HCT116 (cell line): Measurements from ENCODE around the gene ACCS. TPM values are rescaled to one million over a fixed set of nuclear protein-coding genes. Genes with fewer than 3 reads are reported as not detected.

Source experiments
- ATAC-seq: fragments of 200-7000 bp; cut with Tn5 transposase; 2 replicates; pipeline ENCODE4 v1.9.1; 2020; ENCODE audit warnings: mild to moderate bottlenecking, moderate library complexity
- BruUV-seq: library from RNA; stranded (reverse); fragments of 400-500 nt; replicated peaks from 2 replicates; lab custom pipeline; 2021; lab: Mats Ljungman, UMichigan
- CTCF ChIA-PET: fragments of 300-600 bp; sonication (Branson Sonifier 250); formaldehyde crosslinking; loops from one replicate; lab custom pipeline; 2021; ENCODE audit warnings: antibody characterized with exemption; lab: Charles Lee
- POLR2A ChIA-PET: fragments of 300-600, 350-600 bp; sonication (Branson Sonifier 250); formaldehyde crosslinking; loops from one replicate; lab custom pipeline; 2021; ENCODE audit warnings: antibody characterized with exemption; lab: Charles Lee
- RAD21 ChIA-PET, 2 experiments: fragments of 300-600 bp; sonication (Branson Sonifier 250); formaldehyde crosslinking; loops; one replicate each; lab custom pipeline; 2023; ENCODE audit warnings: low total read pairs in 2 of 2; ENCODE audit not compliant: uncharacterized antibody in 2 of 2, unreplicated experiment in 2 of 2, low non-redundant PET in 1 of 2; lab: Charles Lee
- DNase-seq: peaks from one replicate; pipeline ENCODE4 v3.0.0-alpha.2; 2010; ENCODE audit warnings: low read depth, low spot score
- H2AFZ ChIP-seq: fragments of 200-600 bp; shearing (Covaris generic), sonication (generic); 2 replicates; pipeline ENCODE4 v1.6.1; 2017; ENCODE audit warnings: low read depth, mixed run types, mixed read lengths, antibody characterized with exemption, low read length; ENCODE audit not compliant: poor library complexity, severe bottlenecking
- H3K27ac ChIP-seq: 2 replicates; pipeline ENCODE4 v1.5.1; 2012; ENCODE audit warnings: low read depth, low read length
- H3K27me3 ChIP-seq: fragments of 200-600 bp; sonication (generic); 2 replicates; pipeline ENCODE4 v1.6.1; 2016; ENCODE audit warnings: mixed run types, low read length, mixed read lengths; ENCODE audit not compliant: insufficient read depth
- H3K36me3 ChIP-seq, 2 experiments: fragments of 200-500 bp in 1 of 2; fragments of 200-600 bp in 1 of 2; sonication (Bioruptor generic) in 1 of 2; sonication (generic) in 1 of 2; 2 replicates each; pipeline versions ENCODE4 v1.5.1 to v1.6.1; 2014 to 2016; ENCODE audit warnings: low read length in 2 of 2, inconsistent platforms in 1 of 2, mixed read lengths in 1 of 2, mixed run types in 1 of 2; ENCODE audit not compliant: insufficient read depth in 2 of 2, control insufficient read depth in 1 of 2
- H3K4me1 ChIP-seq, 2 experiments: fragments of 200-600 bp in 1 of 2; sonication (generic) in 1 of 2; 2 replicates each; pipeline versions ENCODE4 v1.5.1 to v1.6.1; 2012 to 2017; ENCODE audit warnings: low read length in 2 of 2, inconsistent platforms in 1 of 2, mild to moderate bottlenecking in 1 of 2, mixed read lengths in 1 of 2, mixed run types in 1 of 2, moderate library complexity in 1 of 2; ENCODE audit not compliant: insufficient read depth in 2 of 2, control insufficient read depth in 1 of 2
- H3K4me2 ChIP-seq: fragments of 200-600 bp; sonication (generic); 2 replicates; pipeline ENCODE4 v1.6.1; 2017; ENCODE audit warnings: mixed run types, low read length, mixed read lengths
- H3K4me3 ChIP-seq, 2 experiments: fragments of 200-600 bp in 1 of 2; sonication (generic) in 1 of 2; replicated peaks in 1 of 2; 2 replicates each; pipeline ENCODE4 v1.5.1; 2011 to 2016; ENCODE audit warnings: low read length in 2 of 2, control low read depth in 1 of 2, low read depth in 1 of 2, mild to moderate bottlenecking in 1 of 2, mixed read lengths in 1 of 2, mixed run types in 1 of 2
- H3K79me2 ChIP-seq: fragments of 200-600 bp; sonication (generic); 2 replicates; pipeline ENCODE4 v1.6.1; 2017; ENCODE audit warnings: mild to moderate bottlenecking, mixed run types, low read length, moderate library complexity, mixed read lengths; ENCODE audit not compliant: insufficient read depth
- H3K9ac ChIP-seq: fragments of 200-600 bp; sonication (generic); 2 replicates; pipeline ENCODE4 v1.6.1; 2016; ENCODE audit warnings: low read length, mixed read lengths
- H3K9me2 ChIP-seq: fragments of 200-600 bp; sonication (generic), shearing (Covaris generic); 2 replicates; pipeline ENCODE4 v1.6.1; 2017; ENCODE audit warnings: mixed run types, mild to moderate bottlenecking, moderate library complexity; ENCODE audit not compliant: insufficient read depth
- H3K9me3 ChIP-seq, 2 experiments: fragments of 200-500 bp in 1 of 2; fragments of 200-600 bp in 1 of 2; sonication (Bioruptor generic) in 1 of 2; sonication (generic) in 1 of 2; 2 replicates each; pipeline ENCODE4 v1.6.1; 2014 to 2017; ENCODE audit warnings: low read length in 2 of 2, mixed read lengths in 2 of 2, inconsistent platforms in 1 of 2, low read depth in 1 of 2, mild to moderate bottlenecking in 1 of 2, mixed run types in 1 of 2, moderate library complexity in 1 of 2; ENCODE audit not compliant: control insufficient read depth in 1 of 2, insufficient read depth in 1 of 2
- H4K20me1 ChIP-seq: fragments of 200-600 bp; sonication (generic), shearing (Covaris generic); 2 replicates; pipeline ENCODE4 v1.6.1; 2017; ENCODE audit warnings: mixed run types, mild to moderate bottlenecking, moderate library complexity; ENCODE audit not compliant: insufficient read depth
- CBX3 ChIP-seq: IDR thresholded peaks from 2 replicates; pipeline ENCODE4 v1.6.1; 2012; ENCODE audit warnings: low read depth
- CEBPB ChIP-seq: IDR thresholded peaks from 2 replicates; pipeline ENCODE4 v1.6.1; 2012; ENCODE audit warnings: low read depth
- EGR1 ChIP-seq: IDR thresholded peaks from 2 replicates; pipeline ENCODE4 v1.6.1; 2012; ENCODE audit warnings: low read depth
- EZH2 ChIP-seq: fragments of 200-600 bp; sonication (generic); IDR thresholded peaks from 2 replicates; pipeline ENCODE4 v1.6.1; 2017; ENCODE audit warnings: antibody characterized with exemption, mixed run types
- JUND ChIP-seq: IDR thresholded peaks from 2 replicates; pipeline ENCODE4 v1.6.1; 2012
- POLR2A ChIP-seq: IDR thresholded peaks from 2 replicates; pipeline ENCODE4 v1.7.0; 2011; ENCODE audit warnings: borderline replicate concordance; ENCODE audit not compliant: insufficient read depth, insufficient read length; ENCODE audit errors: extremely low read depth
- POLR2AphosphoS5 ChIP-seq: IDR thresholded peaks from 2 replicates; pipeline ENCODE4 v1.6.1; 2011; ENCODE audit warnings: mild to moderate bottlenecking, low read depth, low read length, moderate library complexity
- RAD21 ChIP-seq: IDR thresholded peaks from 2 replicates; pipeline ENCODE4 v1.6.1; 2012; ENCODE audit warnings: low read depth, mild to moderate bottlenecking
- SIN3A ChIP-seq: IDR thresholded peaks from 2 replicates; pipeline ENCODE4 v1.6.1; 2012; ENCODE audit warnings: low read depth
- YY1 ChIP-seq: IDR thresholded peaks from 2 replicates; pipeline ENCODE4 v1.6.1; 2011; ENCODE audit warnings: low read length, low read depth, moderate library complexity, mild to moderate bottlenecking; ENCODE audit not compliant: insufficient replicate concordance; ENCODE audit errors: extremely low read depth
- ZFX ChIP-seq: fragments of 450-650 bp; IDR thresholded peaks from 2 replicates; pipeline ENCODE4 v1.6.1; 2017
- intact Hi-C: fragments of 100-400 bp; cut with micrococcal nuclease; formaldehyde crosslinking; loops from 2 replicates; pipeline ENCODE4 v1.10.0; 2022
- total RNA-seq: library from RNA; stranded (reverse); gene quantifications from one replicate; pipeline ENCODE4 v1.2.1, GENCODE V29; 2021; ENCODE audit not compliant: unreplicated experiment
- TF ChIP-seq, protein P1 (sequence below): IDR thresholded peaks from 2 replicates; pipeline ENCODE4 v1.6.1; 2012
- TF ChIP-seq, protein P2 (sequence below), 3 experiments: fragments of 200-600 bp in 1 of 3; sonication (generic) in 1 of 3; IDR thresholded peaks in 2 of 3; conservative IDR thresholded peaks in 1 of 3; 2 replicates each; pipeline ENCODE4 v1.5.1; 2012 to 2017; ENCODE audit warnings: low read depth in 2 of 3, low read length in 2 of 3, antibody characterized with exemption in 1 of 3, borderline replicate concordance in 1 of 3, control low read depth in 1 of 3, mild to moderate bottlenecking in 1 of 3, mixed read lengths in 1 of 3, mixed run types in 1 of 3, moderate library complexity in 1 of 3; ENCODE audit not compliant: insufficient read depth in 1 of 3
- TF ChIP-seq, protein P3 (sequence below): IDR thresholded peaks from 2 replicates; pipeline ENCODE4 v1.6.1; 2012; ENCODE audit warnings: low read depth
- TF ChIP-seq, protein P4 (sequence below): IDR thresholded peaks from 2 replicates; pipeline ENCODE4 v1.6.1; 2012

ACCS gene
- total RNA-seq, 1 experiment from 2014 or later, result 13.2 TPM

DNA sequence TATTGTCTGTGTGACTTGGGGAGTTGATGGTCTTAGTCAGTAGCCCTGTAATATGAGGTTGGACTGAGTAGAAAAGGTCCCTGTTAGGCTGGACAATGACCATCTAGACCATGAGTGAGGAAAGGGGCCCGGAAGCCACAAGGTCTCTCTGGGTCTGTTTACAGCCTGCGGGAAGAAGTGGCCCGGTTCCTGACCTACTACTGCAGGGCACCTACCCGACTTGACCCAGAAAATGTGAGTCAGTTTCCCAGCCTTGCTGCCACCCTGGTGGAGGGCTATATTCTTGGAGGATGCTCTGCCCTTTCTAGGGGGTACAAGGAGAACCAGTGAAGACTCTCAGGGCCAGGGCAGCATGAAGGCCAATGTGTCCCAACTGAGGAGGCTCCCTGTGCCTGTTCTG lies 14.9 kb upstream of the ACCS start:
- no peak overlapping the region for H3K4me3 ChIP-seq
- H3K4me2 ChIP-seq, result no peak overlapping the region
- ChIA-PET RAD21 (no interaction called here), CTCF (no interaction called here), POLR2A (no interaction called here)
- no peaks in the 10 kb centered on the region for H3K79me2 ChIP-seq
- no peaks in the 10 kb centered on the region for H3K9me3 ChIP-seq
- ATAC-seq (no peak), DNase-seq (no peak)
- peaks cover 0 to 5% of the 10 kb centered on the region in 2 experiments; a peak in 2 of 4 replicates for H3K4me1 ChIP-seq
- no TSS peak for BruUV-seq
- no peak overlapping the region for H3K9ac ChIP-seq
- intact Hi-C loops, result no loop called here
- no peak overlapping the region for H2AFZ ChIP-seq
- no peaks in the 10 kb centered on the region for H3K27me3 ChIP-seq
- H3K36me3 ChIP-seq, result no peaks in the 10 kb centered on the region
- H3K27ac ChIP-seq, result no peak overlapping the region
- H3K9me2 ChIP-seq, result no peaks in the 10 kb centered on the region
- TF ChIP-seq POLR2A, result no peak
- TF ChIP-seq, protein P1, sequence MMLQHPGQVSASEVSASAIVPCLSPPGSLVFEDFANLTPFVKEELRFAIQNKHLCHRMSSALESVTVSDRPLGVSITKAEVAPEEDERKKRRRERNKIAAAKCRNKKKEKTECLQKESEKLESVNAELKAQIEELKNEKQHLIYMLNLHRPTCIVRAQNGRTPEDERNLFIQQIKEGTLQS, result no peak
- TF ChIP-seq, protein P2, sequence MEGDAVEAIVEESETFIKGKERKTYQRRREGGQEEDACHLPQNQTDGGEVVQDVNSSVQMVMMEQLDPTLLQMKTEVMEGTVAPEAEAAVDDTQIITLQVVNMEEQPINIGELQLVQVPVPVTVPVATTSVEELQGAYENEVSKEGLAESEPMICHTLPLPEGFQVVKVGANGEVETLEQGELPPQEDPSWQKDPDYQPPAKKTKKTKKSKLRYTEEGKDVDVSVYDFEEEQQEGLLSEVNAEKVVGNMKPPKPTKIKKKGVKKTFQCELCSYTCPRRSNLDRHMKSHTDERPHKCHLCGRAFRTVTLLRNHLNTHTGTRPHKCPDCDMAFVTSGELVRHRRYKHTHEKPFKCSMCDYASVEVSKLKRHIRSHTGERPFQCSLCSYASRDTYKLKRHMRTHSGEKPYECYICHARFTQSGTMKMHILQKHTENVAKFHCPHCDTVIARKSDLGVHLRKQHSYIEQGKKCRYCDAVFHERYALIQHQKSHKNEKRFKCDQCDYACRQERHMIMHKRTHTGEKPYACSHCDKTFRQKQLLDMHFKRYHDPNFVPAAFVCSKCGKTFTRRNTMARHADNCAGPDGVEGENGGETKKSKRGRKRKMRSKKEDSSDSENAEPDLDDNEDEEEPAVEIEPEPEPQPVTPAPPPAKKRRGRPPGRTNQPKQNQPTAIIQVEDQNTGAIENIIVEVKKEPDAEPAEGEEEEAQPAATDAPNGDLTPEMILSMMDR (IDR thresholded peaks at IDR 0.05 in 2 of 3, conservative IDR thresholded peaks at IDR 0.05 in 1 of 3; ENCODE audit: borderline replicate concordance in 1 of 3, insufficient read depth in 1 of 3, low read depth in 2 of 3, low read length in 2 of 3), result no peak
- TF ChIP-seq RAD21, result no peak
- no peak for TF ChIP-seq SIN3A
- TF ChIP-seq CEBPB, result no peak
- no peak for TF ChIP-seq ZFX
- TF ChIP-seq EGR1, result no peak
- no peak for TF ChIP-seq YY1
- TF ChIP-seq JUND, result no peak
- H4K20me1 ChIP-seq, result no peaks in the 10 kb centered on the region

DNA sequence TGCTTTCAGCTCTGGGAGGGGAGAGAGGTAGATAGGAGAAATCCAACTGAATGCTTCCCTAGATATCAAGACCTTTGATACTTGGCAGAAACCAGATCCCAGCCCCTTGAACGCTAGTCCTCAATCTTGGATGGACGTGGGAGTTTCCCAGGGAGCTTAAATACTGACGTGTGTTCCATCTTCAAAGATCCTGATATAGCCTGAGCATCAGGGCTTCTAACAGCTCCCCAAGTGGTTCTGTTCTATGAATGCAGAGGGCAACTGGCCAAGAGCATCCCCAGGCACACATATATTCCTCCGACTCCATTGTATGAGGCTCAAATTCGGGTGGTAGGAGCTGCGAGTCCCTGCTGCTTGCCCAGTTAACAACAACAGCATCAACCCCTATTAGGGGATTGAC lies 8.7 kb upstream of the ACCS start:
- Histone ChIP-seq H3K4me2 (no peak overlapping the region), H3K9ac (no peak overlapping the region), H4K20me1 (no peaks in the 10 kb centered on the region), H3K9me2 (no peaks in the 10 kb centered on the region), H2AFZ (no peak overlapping the region), H3K36me3 (no peaks in the 10 kb centered on the region), H3K27ac (no peak overlapping the region), H3K9me3 (no peaks in the 10 kb centered on the region), H3K4me1 (no peaks in the 10 kb centered on the region), H3K27me3 (no peaks in the 10 kb centered on the region), H3K4me3 (no peak overlapping the region), H3K79me2 (no peaks in the 10 kb centered on the region)
- no TSS peak for BruUV-seq
- intact Hi-C loops, result no loop called here
- no peak for ATAC-seq
- ChIA-PET RAD21 (no interaction called here), POLR2A (no interaction called here), CTCF (interaction anchor here (1.5 kb wide), 1 partner anchor 38 kb away, joined by 4 read pairs; the partner anchor contains the start of gene EXT2)
- DNase-seq, result no peak
- TF ChIP-seq, protein P3, sequence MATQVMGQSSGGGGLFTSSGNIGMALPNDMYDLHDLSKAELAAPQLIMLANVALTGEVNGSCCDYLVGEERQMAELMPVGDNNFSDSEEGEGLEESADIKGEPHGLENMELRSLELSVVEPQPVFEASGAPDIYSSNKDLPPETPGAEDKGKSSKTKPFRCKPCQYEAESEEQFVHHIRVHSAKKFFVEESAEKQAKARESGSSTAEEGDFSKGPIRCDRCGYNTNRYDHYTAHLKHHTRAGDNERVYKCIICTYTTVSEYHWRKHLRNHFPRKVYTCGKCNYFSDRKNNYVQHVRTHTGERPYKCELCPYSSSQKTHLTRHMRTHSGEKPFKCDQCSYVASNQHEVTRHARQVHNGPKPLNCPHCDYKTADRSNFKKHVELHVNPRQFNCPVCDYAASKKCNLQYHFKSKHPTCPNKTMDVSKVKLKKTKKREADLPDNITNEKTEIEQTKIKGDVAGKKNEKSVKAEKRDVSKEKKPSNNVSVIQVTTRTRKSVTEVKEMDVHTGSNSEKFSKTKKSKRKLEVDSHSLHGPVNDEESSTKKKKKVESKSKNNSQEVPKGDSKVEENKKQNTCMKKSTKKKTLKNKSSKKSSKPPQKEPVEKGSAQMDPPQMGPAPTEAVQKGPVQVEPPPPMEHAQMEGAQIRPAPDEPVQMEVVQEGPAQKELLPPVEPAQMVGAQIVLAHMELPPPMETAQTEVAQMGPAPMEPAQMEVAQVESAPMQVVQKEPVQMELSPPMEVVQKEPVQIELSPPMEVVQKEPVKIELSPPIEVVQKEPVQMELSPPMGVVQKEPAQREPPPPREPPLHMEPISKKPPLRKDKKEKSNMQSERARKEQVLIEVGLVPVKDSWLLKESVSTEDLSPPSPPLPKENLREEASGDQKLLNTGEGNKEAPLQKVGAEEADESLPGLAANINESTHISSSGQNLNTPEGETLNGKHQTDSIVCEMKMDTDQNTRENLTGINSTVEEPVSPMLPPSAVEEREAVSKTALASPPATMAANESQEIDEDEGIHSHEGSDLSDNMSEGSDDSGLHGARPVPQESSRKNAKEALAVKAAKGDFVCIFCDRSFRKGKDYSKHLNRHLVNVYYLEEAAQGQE, result no peak
- TF ChIP-seq JUND (no peak), CBX3 (no peak), EZH2 (no peak), POLR2AphosphoS5 (no peak), ZFX (no peak), EGR1 (no peak)
- TF ChIP-seq, protein P4, sequence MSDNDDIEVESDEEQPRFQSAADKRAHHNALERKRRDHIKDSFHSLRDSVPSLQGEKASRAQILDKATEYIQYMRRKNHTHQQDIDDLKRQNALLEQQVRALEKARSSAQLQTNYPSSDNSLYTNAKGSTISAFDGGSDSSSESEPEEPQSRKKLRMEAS, result no peak
- TF ChIP-seq, protein P1, result no peak
